GM15510 (cell line): Measurements from ENCODE around the gene FAM161A.

Source experiments
- POLR2A ChIP-seq: IDR thresholded peaks from 3 replicates; pipeline ENCODE4 v1.6.1; 2011; ENCODE audit warnings: borderline replicate concordance; ENCODE audit not compliant: insufficient read length; ENCODE audit errors: extremely low read depth

Gene FAM161A

DNA sequence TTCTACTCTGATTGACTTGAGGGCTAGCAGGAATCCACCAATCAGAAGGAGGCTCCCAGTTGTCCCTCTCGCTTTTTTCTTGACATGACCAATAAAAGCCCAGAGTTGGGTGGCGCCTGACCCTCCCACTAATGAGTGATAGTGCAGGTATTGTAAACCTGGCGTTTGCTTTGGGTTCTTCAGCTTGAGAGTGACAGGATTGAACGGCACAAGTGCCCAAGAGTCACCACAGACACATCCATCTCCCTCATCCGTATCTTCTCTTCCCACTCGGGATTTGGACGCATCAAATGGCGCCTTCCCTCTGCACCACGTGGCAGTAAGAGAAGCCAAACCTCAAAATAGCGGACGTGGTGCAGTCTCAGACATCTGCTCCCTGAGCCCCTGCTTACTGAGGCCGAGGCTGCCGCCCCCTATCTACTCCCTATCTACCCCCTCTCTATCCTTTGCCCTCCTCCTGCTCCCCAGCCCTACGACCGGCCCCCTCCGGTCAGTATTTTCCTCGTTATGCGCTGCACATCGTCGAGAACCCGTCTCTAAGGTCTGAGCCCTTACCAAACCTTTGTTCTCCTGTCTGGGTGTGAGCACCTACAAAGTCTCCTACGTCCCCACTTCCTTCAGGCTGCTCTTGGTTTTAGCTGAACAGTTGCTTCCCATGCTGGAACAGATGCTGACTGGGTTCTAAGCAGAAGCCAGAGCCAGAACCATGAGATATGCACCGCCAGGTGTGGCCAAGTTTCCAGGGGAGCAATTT is 881 bp upstream of the FAM161A start:
- TF ChIP-seq POLR2A, result peak; percentile 51

- TF ChIP-seq POLR2A, result no peak
Measured at GRCh38 chr2:61853086-61853846, 594 bp downstream of the FAM161A start.

DNA sequence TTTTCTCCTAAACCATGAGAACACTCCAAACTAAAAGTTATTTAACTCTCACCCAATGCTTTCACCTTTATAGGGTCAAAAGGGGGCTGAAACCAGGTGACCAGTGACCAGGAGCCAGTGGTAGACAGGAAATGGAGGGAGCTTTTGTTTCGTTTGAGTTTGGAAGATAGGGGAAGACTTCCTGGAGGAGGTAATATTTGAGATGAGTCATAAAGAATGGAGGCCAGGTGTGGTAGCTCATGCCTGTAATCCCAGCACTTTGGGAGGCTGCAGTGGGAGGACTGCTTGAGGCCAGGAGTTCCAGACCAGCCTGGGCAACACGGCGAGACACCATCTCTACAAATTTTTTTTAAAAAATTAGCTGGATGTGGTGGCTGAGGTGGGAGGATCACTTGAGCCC is 8.5 kb downstream of the FAM161A start:
- no peak for TF ChIP-seq POLR2A

DNA sequence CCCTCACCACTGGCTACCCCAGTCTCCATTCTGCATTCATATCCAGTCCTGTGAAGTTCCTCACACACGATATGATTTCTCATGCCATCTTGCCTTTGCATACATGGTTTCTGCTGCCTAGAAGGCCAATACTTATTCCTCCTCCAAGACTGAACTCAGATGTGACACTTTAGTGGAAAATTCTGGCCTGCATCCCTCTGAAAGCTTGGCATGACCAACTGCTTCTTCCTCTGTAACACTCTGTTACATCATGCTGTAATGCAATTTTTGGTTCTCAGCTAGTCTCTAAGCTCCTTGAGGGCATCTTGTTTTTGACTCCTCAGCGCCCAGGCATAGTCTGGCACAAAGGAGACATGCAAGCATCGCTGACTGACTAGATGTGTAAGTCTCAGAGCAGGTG is 12.6 kb downstream of the FAM161A start:
- no peak for TF ChIP-seq POLR2A

DNA sequence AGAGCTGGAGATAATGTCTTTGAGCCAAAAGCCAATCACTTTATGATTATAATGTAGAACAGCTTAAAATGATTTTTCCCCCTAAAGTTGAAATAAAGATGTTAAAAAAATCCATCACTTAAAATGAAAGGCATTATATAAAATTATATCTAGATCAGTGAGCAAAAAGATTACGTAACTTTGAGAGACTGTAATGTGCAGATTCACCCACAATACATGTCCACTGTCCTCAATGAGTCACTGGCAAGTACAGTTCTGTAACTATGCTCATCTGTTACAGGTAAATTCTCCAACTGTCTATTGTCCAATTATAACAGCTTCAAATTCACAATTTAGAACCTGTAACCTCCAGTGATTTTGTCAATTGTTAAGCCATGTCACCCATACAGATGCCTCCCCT is 19.0 kb downstream of the FAM161A start:
- TF ChIP-seq POLR2A, result no peak

- TF ChIP-seq POLR2A, result no peak
Measured at GRCh38 chr2:61833971-61834370, 19.9 kb downstream of the FAM161A start.

GRCh38 chr2:61832183-61832841 is 21.5 kb downstream of the FAM161A start:
- no peak for TF ChIP-seq POLR2A

- no peak for TF ChIP-seq POLR2A
Measured at GRCh38 chr2:61822255-61822654, 31.6 kb downstream of the FAM161A start.

GRCh38 chr2:61816480-61817355 is 37.1 kb downstream of the FAM161A start:
- no peak for TF ChIP-seq POLR2A

DNA sequence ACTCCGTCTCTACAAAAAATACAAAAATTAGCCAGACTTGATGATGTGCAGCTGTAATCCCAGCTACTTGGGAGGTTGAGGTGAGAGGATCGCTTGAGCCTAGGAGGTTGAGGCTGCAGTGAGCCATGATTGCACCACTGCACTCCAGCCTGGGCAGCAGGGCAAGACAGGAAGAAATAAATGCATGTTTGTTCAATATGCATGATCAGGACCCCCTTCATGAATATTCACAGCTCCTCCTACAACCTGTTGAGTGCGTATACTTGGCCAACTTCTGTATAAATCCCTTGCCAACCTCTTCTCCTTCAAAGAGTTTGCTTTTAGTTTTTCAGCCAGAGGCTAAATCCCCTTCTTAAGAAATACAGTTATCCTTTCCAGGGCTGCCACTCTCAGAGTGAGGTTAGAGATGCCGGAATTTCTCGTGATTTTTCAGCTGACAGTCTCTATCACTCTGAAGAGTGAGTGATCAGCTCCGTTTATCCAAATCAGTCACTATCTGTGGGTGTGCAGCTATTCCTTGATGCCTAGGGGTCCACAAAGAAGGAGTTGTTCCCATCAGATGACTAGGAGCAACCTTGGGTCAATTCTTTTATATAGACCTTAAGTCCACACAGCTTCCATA is 39.2 kb downstream of the FAM161A start:
- no peak for TF ChIP-seq POLR2A

DNA sequence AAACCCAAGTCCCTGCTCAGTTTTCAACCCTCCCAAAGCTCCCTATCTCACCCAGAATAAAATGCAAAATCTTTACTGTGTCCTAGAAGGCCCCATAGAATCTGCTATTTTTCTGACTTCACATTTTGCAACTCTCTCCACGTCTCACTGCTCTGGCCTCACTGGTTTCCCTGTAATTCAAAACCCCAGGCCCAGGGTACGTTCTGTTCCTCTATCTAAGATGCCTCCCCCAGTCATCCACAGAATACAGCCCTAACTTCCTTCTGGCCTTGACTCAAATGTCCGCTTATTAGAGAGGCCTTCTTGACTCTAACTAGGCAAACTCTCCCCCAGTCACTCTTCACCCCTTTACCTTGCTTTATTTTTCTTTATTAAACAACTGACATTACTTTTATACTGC is 42.0 kb downstream of the FAM161A start:
- TF ChIP-seq POLR2A, result no peak

- no peak for TF ChIP-seq POLR2A
Measured at GRCh38 chr2:61807036-61807757, 46.7 kb downstream of the FAM161A start.

GRCh38 chr2:61802548-61802947 is 51.3 kb downstream of the FAM161A start:
- no peak for TF ChIP-seq POLR2A
